ENCODE results near the gene PHOSPHO1.
A peak's percentile ranks its signal among the peaks of the same experiment; 100 is the strongest.

Gene PHOSPHO1

GRCh38 chr17:49193513-49194296 lies 36.9 kb downstream of the PHOSPHO1 start (continued):
- 0 out of 2 replicates have a peak, but pooled peaks have one; percentile 60 for TF ChIP-seq ZNF2 (tag by site-specific recombination; IDR thresholded peaks at IDR 0.05)
- peak; percentile 5; the same call in 1 of the 2 replicates for TF ChIP-seq ZNF24 (tag by site-specific recombination; IDR thresholded peaks at IDR 0.05)
- 0 out of 2 replicates have a peak, but pooled peaks have one; percentile 50 for TF ChIP-seq ZNF561 (tag by site-specific recombination; IDR thresholded peaks at IDR 0.05; ENCODE audit: borderline replicate concordance)
- peak; percentile 80 for TF ChIP-seq ZNF596 (tag by site-specific recombination; IDR thresholded peaks at IDR 0.05)
- 0 out of 2 replicates have a peak, but pooled peaks have one; percentile 10 for TF ChIP-seq ZNF654 (tag by site-specific recombination; IDR thresholded peaks at IDR 0.05; ENCODE audit: low read depth)
- TF ChIP-seq ZBTB8A (tag by site-specific recombination; IDR thresholded peaks at IDR 0.05), result 0 out of 2 replicates have a peak, but pooled peaks have one; percentile 56
- TF ChIP-seq, protein P1, sequence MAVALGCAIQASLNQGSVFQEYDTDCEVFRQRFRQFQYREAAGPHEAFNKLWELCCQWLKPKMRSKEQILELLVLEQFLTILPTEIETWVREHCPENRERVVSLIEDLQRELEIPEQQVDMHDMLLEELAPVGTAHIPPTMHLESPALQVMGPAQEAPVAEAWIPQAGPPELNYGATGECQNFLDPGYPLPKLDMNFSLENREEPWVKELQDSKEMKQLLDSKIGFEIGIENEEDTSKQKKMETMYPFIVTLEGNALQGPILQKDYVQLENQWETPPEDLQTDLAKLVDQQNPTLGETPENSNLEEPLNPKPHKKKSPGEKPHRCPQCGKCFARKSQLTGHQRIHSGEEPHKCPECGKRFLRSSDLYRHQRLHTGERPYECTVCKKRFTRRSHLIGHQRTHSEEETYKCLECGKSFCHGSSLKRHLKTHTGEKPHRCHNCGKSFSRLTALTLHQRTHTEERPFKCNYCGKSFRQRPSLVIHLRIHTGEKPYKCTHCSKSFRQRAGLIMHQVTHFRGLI (tag by site-specific recombination; IDR thresholded peaks at IDR 0.05), result no peak
- TF ChIP-seq ZNF394 (tag by site-specific recombination; IDR thresholded peaks at IDR 0.05; ENCODE audit: borderline replicate concordance), result peak; percentile 49
- TF ChIP-seq ZNF785 (tag by site-specific recombination; IDR thresholded peaks at IDR 0.05), result no peak
- TF ChIP-seq ZNF239 (tag by site-specific recombination; IDR thresholded peaks at IDR 0.05), result 0 out of 2 replicates have a peak, but pooled peaks have one; percentile 6
- no peak for TF ChIP-seq ZNF433 (tag by site-specific recombination; IDR thresholded peaks at IDR 0.05; ENCODE audit: low read depth)
- TF ChIP-seq ZNF670 (tag by site-specific recombination; IDR thresholded peaks at IDR 0.05; ENCODE audit: low read depth), result no peak
- TF ChIP-seq KLF8 (tag by site-specific recombination; IDR thresholded peaks at IDR 0.05), result no peak; the same call in 1 of the 2 replicates
- TF ChIP-seq YY2 (tag by site-specific recombination; IDR thresholded peaks at IDR 0.05), result no peak
- TF ChIP-seq, protein P2, sequence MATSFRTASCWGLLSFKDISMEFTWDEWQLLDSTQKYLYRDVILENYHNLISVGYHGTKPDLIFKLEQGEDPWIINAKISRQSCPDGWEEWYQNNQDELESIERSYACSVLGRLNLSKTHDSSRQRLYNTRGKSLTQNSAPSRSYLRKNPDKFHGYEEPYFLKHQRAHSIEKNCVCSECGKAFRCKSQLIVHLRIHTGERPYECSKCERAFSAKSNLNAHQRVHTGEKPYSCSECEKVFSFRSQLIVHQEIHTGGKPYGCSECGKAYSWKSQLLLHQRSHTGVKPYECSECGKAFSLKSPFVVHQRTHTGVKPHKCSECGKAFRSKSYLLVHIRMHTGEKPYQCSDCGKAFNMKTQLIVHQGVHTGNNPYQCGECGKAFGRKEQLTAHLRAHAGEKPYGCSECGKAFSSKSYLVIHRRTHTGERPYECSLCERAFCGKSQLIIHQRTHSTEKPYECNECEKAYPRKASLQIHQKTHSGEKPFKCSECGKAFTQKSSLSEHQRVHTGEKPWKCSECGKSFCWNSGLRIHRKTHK (tag by site-specific recombination; IDR thresholded peaks at IDR 0.05), result peak; percentile 13; the same call in 1 of the 2 replicates
- TF ChIP-seq SP3 (tag by site-specific recombination; IDR thresholded peaks at IDR 0.05), result peak; percentile 49
- peak; percentile 38; the same call in 1 of the 2 replicates for TF ChIP-seq KLF1 (tag by site-specific recombination; IDR thresholded peaks at IDR 0.05)
- TF ChIP-seq EGR2 (tag by site-specific recombination; IDR thresholded peaks at IDR 0.05; ENCODE audit: low read depth), result peak; percentile 55
- TF ChIP-seq WT1 (tag by site-specific recombination; IDR thresholded peaks at IDR 0.05), result peak; percentile 76
- TF ChIP-seq ZFHX2 (tag by site-specific recombination; conservative IDR thresholded peaks at IDR 0.05), result peak; percentile 79
- TF ChIP-seq ZNF629 (tag by site-specific recombination; IDR thresholded peaks at IDR 0.05), result peak; percentile 81; the same call in 1 of the 2 replicates
- peak; percentile 97 for TF ChIP-seq ZNF362 (tag by site-specific recombination; IDR thresholded peaks at IDR 0.05)
- TF ChIP-seq ZNF335 (tag by site-specific recombination; conservative IDR thresholded peaks at IDR 0.05), result peak; percentile 80
- peak; percentile 73 for TF ChIP-seq SP2 (tag by site-specific recombination; IDR thresholded peaks at IDR 0.05)
- TF ChIP-seq ZFP37 (tag by site-specific recombination; IDR thresholded peaks at IDR 0.05), result no peak
- TF ChIP-seq ZBTB49 (tag by site-specific recombination; IDR thresholded peaks at IDR 0.05; ENCODE audit: low read depth), result no peak
- TF ChIP-seq ZNF366 (tag by site-specific recombination; conservative IDR thresholded peaks at IDR 0.05), result peak; percentile 95
- TF ChIP-seq ZNF777 (tag by site-specific recombination; IDR thresholded peaks at IDR 0.05; ENCODE audit: borderline replicate concordance), result peak; percentile 80
- TF ChIP-seq PRDM1 (tag by site-specific recombination; IDR thresholded peaks at IDR 0.05), result peak; percentile 94
- TF ChIP-seq ZNF132 (tag by site-specific recombination; IDR thresholded peaks at IDR 0.05; ENCODE audit: borderline replicate concordance), result no peak
- no peak for TF ChIP-seq ZBTB6 (tag by site-specific recombination; IDR thresholded peaks at IDR 0.05)
- peak; percentile 6 for TF ChIP-seq ZBTB21 (tag by site-specific recombination; IDR thresholded peaks at IDR 0.05)

Measured in HEK293 (cell line).